ENCODE data around the gene UQCRHL.

- TF ChIP-seq CTCF (IDR thresholded peaks at IDR 0.05; ENCODE audit: borderline replicate concordance, extremely low read depth, low read length, poor library complexity, severe bottlenecking) (no peak), EZH2 (IDR thresholded peaks at IDR 0.05; ENCODE audit: borderline replicate concordance, low read depth, low read length, severe bottlenecking) (no peak)
These were observed 40.9 kb upstream of the UQCRHL start for GRCh38 chr1:15848143-15848928.

All from DND-41 (cell line).